ENCODE results near the gene TPSB2.

- TF ChIP-seq, protein P1, sequence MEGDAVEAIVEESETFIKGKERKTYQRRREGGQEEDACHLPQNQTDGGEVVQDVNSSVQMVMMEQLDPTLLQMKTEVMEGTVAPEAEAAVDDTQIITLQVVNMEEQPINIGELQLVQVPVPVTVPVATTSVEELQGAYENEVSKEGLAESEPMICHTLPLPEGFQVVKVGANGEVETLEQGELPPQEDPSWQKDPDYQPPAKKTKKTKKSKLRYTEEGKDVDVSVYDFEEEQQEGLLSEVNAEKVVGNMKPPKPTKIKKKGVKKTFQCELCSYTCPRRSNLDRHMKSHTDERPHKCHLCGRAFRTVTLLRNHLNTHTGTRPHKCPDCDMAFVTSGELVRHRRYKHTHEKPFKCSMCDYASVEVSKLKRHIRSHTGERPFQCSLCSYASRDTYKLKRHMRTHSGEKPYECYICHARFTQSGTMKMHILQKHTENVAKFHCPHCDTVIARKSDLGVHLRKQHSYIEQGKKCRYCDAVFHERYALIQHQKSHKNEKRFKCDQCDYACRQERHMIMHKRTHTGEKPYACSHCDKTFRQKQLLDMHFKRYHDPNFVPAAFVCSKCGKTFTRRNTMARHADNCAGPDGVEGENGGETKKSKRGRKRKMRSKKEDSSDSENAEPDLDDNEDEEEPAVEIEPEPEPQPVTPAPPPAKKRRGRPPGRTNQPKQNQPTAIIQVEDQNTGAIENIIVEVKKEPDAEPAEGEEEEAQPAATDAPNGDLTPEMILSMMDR (IDR thresholded peaks at IDR 0.05) = no peak
- TF ChIP-seq POLR2A (IDR thresholded peaks at IDR 0.05) = no peak
Observed at GRCh38 chr16:1262210-1262845, 32.3 kb upstream of the TPSB2 start.
